NB4 (cell line): ENCODE results near the gene UNC45B.

Experiments used
- POLR2A ChIP-seq: IDR thresholded peaks from 2 replicates; pipeline ENCODE4 v1.6.1; 2011; ENCODE audit warnings: mild to moderate bottlenecking; ENCODE audit not compliant: insufficient read length; ENCODE audit errors: extremely low read depth
- TF ChIP-seq, protein P1 (sequence below): IDR thresholded peaks from one replicate; pipeline ENCODE4 v1.5.1; 2012; ENCODE audit warnings: low read depth, low read length
- TF ChIP-seq, protein P2 (sequence below): IDR thresholded peaks from 2 replicates; pipeline ENCODE4 v1.6.1; 2011; ENCODE audit warnings: low read depth, low read length

- TF ChIP-seq, protein P1, sequence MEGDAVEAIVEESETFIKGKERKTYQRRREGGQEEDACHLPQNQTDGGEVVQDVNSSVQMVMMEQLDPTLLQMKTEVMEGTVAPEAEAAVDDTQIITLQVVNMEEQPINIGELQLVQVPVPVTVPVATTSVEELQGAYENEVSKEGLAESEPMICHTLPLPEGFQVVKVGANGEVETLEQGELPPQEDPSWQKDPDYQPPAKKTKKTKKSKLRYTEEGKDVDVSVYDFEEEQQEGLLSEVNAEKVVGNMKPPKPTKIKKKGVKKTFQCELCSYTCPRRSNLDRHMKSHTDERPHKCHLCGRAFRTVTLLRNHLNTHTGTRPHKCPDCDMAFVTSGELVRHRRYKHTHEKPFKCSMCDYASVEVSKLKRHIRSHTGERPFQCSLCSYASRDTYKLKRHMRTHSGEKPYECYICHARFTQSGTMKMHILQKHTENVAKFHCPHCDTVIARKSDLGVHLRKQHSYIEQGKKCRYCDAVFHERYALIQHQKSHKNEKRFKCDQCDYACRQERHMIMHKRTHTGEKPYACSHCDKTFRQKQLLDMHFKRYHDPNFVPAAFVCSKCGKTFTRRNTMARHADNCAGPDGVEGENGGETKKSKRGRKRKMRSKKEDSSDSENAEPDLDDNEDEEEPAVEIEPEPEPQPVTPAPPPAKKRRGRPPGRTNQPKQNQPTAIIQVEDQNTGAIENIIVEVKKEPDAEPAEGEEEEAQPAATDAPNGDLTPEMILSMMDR, result no peak
- no peak for TF ChIP-seq POLR2A
- TF ChIP-seq, protein P2, sequence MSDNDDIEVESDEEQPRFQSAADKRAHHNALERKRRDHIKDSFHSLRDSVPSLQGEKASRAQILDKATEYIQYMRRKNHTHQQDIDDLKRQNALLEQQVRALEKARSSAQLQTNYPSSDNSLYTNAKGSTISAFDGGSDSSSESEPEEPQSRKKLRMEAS, result no peak
These were observed 47.7 kb upstream of the UNC45B start for GRCh38 chr17:35099908-35100307.
